GM23248 (cell line): ENCODE measurements around the gene TMEM45B. TPM values are rescaled to one million over a fixed set of nuclear protein-coding genes. Genes with fewer than 3 reads are reported as not detected.
"Not testable (repeated sequence)": the region's sequence is repeated elsewhere in the genome, so short reads cannot be mapped to it uniquely, and the experiment has no call there.

Source experiments
- DNase-seq: peaks from one replicate; pipeline ENCODE4 v3.0.0-alpha.2; 2015
- H2AFZ ChIP-seq: fragments of 200-600 bp; sonication (generic); 2 replicates; pipeline ENCODE4 v1.6.1; 2016; ENCODE audit warnings: antibody characterized with exemption
- H3F3A ChIP-seq: fragments of 200-600 bp; sonication (generic); 2 replicates; pipeline ENCODE4 v1.6.1; 2016; ENCODE audit warnings: mild to moderate bottlenecking, antibody characterized with exemption, mixed run types; ENCODE audit not compliant: insufficient read depth
- H3K27ac ChIP-seq: fragments of 200-600 bp; sonication (generic); 2 replicates; pipeline ENCODE4 v1.5.1; 2016; ENCODE audit warnings: mild to moderate bottlenecking
- H3K27me3 ChIP-seq: fragments of 200-600 bp; sonication (generic); replicated peaks from 2 replicates; pipeline ENCODE4 v1.6.1; 2016; ENCODE audit warnings: mild to moderate bottlenecking; ENCODE audit not compliant: insufficient read depth
- H3K36me3 ChIP-seq: fragments of 200-600 bp; sonication (generic); 2 replicates; pipeline ENCODE4 v1.6.1; 2016; ENCODE audit warnings: low read depth, mild to moderate bottlenecking
- H3K4me1 ChIP-seq: fragments of 200-600 bp; sonication (generic); 2 replicates; pipeline ENCODE4 v1.6.1; 2016; ENCODE audit warnings: mild to moderate bottlenecking; ENCODE audit not compliant: insufficient read depth
- H3K4me2 ChIP-seq: fragments of 200-600 bp; sonication (generic); one replicate; pipeline ENCODE4 v1.6.1; 2016; ENCODE audit warnings: mild to moderate bottlenecking; ENCODE audit not compliant: unreplicated experiment
- H3K4me3 ChIP-seq: fragments of 200-600 bp; sonication (generic); 2 replicates; pipeline ENCODE4 v1.5.1; 2016; ENCODE audit warnings: mild to moderate bottlenecking
- H3K79me2 ChIP-seq: fragments of 200-600 bp; sonication (generic); 2 replicates; pipeline ENCODE4 v1.6.1; 2016; ENCODE audit warnings: mild to moderate bottlenecking; ENCODE audit not compliant: insufficient read depth
- H3K9ac ChIP-seq: fragments of 200-600 bp; sonication (generic); 2 replicates; pipeline ENCODE4 v1.6.1; 2016; ENCODE audit warnings: mild to moderate bottlenecking
- H3K9me2 ChIP-seq: fragments of 200-600 bp; sonication (generic); 2 replicates; pipeline ENCODE4 v1.6.1; 2016; ENCODE audit warnings: mixed run types, mild to moderate bottlenecking, moderate library complexity; ENCODE audit not compliant: insufficient read depth
- H3K9me3 ChIP-seq: fragments of 200-600 bp; sonication (generic); one replicate; pipeline ENCODE4 v1.6.1; 2017; ENCODE audit warnings: low read depth
- H4K20me1 ChIP-seq: fragments of 200-600 bp; sonication (generic); 2 replicates; pipeline ENCODE4 v1.6.0; 2016; ENCODE audit not compliant: insufficient read depth
- EZH2 ChIP-seq: fragments of 200-600 bp; sonication (generic); IDR thresholded peaks from 2 replicates; pipeline ENCODE4 v1.6.1; 2018; ENCODE audit warnings: antibody characterized with exemption, mild to moderate bottlenecking; ENCODE audit not compliant: insufficient read depth, poor library complexity, severe bottlenecking
- EZH2phosphoT487 ChIP-seq: fragments of 200-600 bp; sonication (generic); IDR thresholded peaks from 2 replicates; pipeline ENCODE4 v1.6.1; 2018; ENCODE audit warnings: antibody characterized with exemption, moderate library complexity, mild to moderate bottlenecking, low read depth; ENCODE audit not compliant: insufficient read depth
- WGBS, 2 experiments: methylation state at CpG; one replicate each; pipeline ENCODE4 v1.1.6; 2015 to 2017; ENCODE audit warnings: low lambda C conversion rate in 2 of 2, low coverage in 1 of 2; ENCODE audit errors: missing lambda C conversion rate in 2 of 2; 5-methylcytosine and 5-hydroxymethylcytosine counted together
- in situ Hi-C: fragments of 300-500 bp; cut with MboI; formaldehyde crosslinking; loops from 2 replicates; pipeline ENCODE4 v1.15.0; 2020
- polyA plus RNA-seq: library from polyadenylated mRNA; unstranded; fragments of >200 nt; fragmentation: Nextera tagmentation; extraction: Ambion mirVana; gene quantifications from 2 replicates; pipeline ENCODE4 v1.2.1, GENCODE V29; 2016
- total RNA-seq: library from RNA; depleted of rRNA; stranded (reverse); fragments of >200 nt; shearing (Covaris generic); gene quantifications from 2 replicates; pipeline ENCODE4 v1.2.3, GENCODE V29; 2014

Gene TMEM45B
- total and polyA plus RNA-seq, 2 experiments from 2014 or later, result not detected

DNA sequence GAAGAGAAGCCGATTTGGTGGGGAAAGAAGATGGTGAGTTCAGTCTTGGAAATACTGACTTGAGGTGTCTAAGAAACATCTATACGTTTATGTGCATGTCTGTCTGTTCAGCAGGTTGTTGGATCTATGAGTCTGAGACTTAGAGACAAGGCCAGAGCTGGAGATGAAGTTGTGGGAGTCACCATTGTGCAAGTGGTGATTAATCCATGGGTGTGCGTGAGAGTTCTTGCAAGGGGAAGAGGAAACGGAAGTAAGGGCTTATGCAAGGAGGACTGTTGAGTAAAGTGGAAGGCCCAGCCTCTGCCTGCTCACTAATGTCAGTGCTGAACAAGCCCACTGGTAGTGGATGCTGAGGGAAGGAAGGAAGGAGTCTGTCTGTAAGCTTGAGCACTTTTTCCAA, 9.7 kb downstream of the TMEM45B start:
- no peak for TF ChIP-seq EZH2phosphoT487
- in situ Hi-C loops, result no loop called here
- 40 to 46% methylated on average over 4 of the region's 4 CpGs for WGBS, 2 experiments
- no peaks in the 10 kb centered on the region for H3K36me3 ChIP-seq
- H3K4me1 ChIP-seq, result no peaks in the 10 kb centered on the region
- no peak overlapping the region for H3K9ac ChIP-seq
- peaks cover 17% of the 10 kb centered on the region; the same call in 1 of the 2 replicates for H3F3A ChIP-seq
- no peaks in the 10 kb centered on the region for H3K9me2 ChIP-seq
- no peaks in the 10 kb centered on the region for H3K9me3 ChIP-seq
- H3K27ac ChIP-seq, result no peak overlapping the region
- peak; percentile 91 for DNase-seq
- no peaks in the 10 kb centered on the region for H3K27me3 ChIP-seq
- H3K4me2 ChIP-seq, result no peak overlapping the region
- no peaks in the 10 kb centered on the region for H4K20me1 ChIP-seq
- no peak overlapping the region for H3K4me3 ChIP-seq
- no peaks in the 10 kb centered on the region for H3K79me2 ChIP-seq
- H2AFZ ChIP-seq, result no peak overlapping the region

DNA sequence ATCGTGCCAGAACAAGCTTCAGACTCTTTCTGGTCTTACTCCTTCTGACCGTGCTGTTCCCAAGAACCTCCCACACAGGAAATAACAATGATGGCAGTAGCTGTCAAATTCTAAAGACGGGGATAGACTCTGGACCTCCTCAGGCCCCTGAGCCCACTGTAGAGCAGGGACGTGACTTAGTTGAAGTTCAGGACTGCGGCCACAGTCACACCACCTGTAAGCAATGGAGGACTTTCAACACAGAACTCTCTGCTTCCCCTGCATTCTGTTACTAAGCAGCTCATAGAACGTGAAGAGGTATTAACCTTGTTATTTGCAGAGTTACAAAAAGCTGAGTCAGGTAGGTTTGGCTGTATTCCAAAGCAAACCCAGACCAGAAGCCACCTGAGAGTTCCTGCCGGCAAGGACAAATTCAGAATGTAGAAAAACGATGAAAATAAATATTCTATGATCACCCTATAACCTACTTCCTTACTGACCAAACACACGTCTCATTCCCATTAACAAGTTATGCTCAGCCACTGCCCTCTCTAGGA, 12.7 kb downstream of the TMEM45B start:
- H3K36me3 ChIP-seq, result no peaks in the 10 kb centered on the region
- 43 to 45% methylated on average over 9 of the region's 9 CpGs for WGBS, 2 experiments
- no peak overlapping the region for H3K4me3 ChIP-seq
- H3K4me1 ChIP-seq, result no peaks in the 10 kb centered on the region
- TF ChIP-seq EZH2, result no peak
- TF ChIP-seq EZH2phosphoT487, result no peak
- no peak for DNase-seq
- H4K20me1 ChIP-seq, result no peaks in the 10 kb centered on the region
- no peaks in the 10 kb centered on the region for H3K9me2 ChIP-seq
- no peak overlapping the region for H2AFZ ChIP-seq
- peaks cover 17% of the 10 kb centered on the region; the same call in 1 of the 2 replicates for H3F3A ChIP-seq
- H3K27me3 ChIP-seq, result no peaks in the 10 kb centered on the region
- H3K27ac ChIP-seq, result no peak overlapping the region
- H3K9me3 ChIP-seq, result no peaks in the 10 kb centered on the region
- in situ Hi-C loops, result no loop called here
- no peaks in the 10 kb centered on the region for H3K79me2 ChIP-seq
- H3K9ac ChIP-seq, result no peak overlapping the region
- no peak overlapping the region for H3K4me2 ChIP-seq

DNA sequence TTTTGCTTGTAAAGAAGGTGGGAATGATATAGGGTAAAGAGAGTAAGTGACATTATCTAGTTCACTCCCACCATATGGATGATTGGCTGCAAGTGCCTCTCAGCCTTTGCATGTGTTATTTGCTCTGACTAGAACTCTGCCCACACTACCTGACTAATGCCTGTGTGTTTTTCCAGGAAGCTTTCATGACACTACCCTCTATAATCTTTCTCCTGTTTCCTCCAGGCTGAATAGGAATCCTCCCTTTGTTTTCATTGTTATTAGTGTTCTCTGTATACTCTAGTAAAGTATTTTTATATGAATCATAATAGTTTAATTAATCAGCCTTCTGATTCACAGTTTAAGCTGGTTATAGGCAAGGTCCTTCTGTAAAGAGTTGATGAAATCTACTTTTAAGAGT, 13.8 kb downstream of the TMEM45B start:
- H2AFZ ChIP-seq, H3K4me3 ChIP-seq, H3K4me1 ChIP-seq, H3K27ac ChIP-seq, H3K4me2 ChIP-seq, in situ Hi-C loops, H3K79me2 ChIP-seq, H3K36me3 ChIP-seq, H3K9me2 ChIP-seq, H3K9me3 ChIP-seq, H3K27me3 ChIP-seq, H4K20me1 ChIP-seq, H3K9ac ChIP-seq: not testable (repeated sequence)
- peaks cover 17% of the 10 kb centered on the region; the same call in 1 of the 2 replicates for H3F3A ChIP-seq
- DNase-seq, result peak; percentile 23

DNA sequence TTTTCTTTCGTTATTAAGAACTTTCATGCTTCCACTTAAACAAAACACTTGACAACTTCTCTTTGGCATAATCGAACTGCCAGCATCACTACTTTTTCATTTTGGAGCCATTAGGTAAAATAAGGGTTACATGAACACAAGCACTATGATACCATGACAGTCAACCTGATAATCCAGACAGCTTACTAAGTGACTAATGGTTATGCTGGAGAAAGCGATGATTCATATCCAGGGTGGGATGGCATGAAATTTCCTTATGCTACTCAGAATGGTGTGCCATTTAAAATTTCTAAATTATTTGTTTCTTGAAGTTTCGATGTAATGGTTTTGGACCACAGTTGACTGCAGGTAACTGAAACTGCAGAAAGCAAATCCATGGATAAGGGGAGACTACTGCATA, 15.6 kb downstream of the TMEM45B start:
- in situ Hi-C loops, result loop anchor here (10.0 kb wide), 1 partner anchor 56 kb away; no protein-coding TSS in a partner anchor

DNA sequence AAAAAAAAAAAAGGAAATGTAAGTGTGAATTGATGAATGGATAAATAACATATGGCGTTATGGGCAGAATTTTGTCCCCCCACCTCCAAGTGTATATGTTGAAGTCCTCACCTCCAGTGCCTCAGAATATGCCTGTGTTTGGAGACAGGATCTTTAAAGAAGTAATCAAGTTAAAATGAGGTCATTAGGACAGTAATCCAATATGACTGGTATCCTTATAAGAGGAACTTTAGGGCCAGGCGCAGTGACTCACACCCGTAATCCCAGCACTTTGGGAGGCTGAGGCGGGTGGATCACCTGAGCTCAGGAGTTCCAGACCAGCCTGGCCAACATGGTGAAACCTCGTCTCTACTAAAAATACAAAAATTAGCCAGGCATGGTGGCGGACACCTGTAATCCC, 17.6 kb downstream of the TMEM45B start:
- H3K9me3 ChIP-seq, H3K4me1 ChIP-seq: not testable (repeated sequence)

More for the DNA sequence above, 15.6 kb downstream of the TMEM45B start:
- not testable (repeated sequence) for H3K4me1 ChIP-seq, H3K9me3 ChIP-seq, H3K79me2 ChIP-seq, H2AFZ ChIP-seq, H3K9me2 ChIP-seq, H3K27me3 ChIP-seq, H3K9ac ChIP-seq, H3K27ac ChIP-seq, H3K4me2 ChIP-seq, H4K20me1 ChIP-seq, H3K4me3 ChIP-seq, H3K36me3 ChIP-seq
- DNase-seq, result peak; percentile 43
- peaks cover 13% of the 10 kb centered on the region; the same call in 1 of the 2 replicates for H3F3A ChIP-seq
- 77 to 79% methylated on average over 4 of the region's 4 CpGs for WGBS, 2 experiments

DNA sequence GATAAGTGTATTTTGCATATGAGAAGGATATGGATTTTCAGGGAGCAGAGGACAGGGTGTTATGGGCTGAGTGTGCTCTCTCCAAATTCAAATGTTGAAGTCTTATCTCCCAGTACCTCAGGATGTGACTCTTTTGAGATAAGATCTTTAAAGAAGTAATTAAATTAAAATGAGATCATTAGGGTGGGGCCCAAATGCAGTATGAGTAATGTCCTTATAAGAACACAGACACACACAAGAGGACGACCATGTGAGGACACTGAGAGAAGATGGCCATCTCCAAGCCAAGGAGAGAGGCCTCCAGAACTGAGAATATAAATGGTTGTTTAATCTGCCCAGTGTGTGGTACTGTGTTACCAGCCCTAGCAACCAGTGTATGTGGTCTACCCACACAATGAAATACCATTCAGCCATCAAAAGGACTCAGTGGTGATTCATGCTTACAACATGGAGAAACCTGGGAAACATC, 20.8 kb downstream of the TMEM45B start:
- H3K9ac ChIP-seq, H3F3A ChIP-seq, H3K4me1 ChIP-seq, H3K79me2 ChIP-seq, H3K4me3 ChIP-seq, H3K9me3 ChIP-seq, H4K20me1 ChIP-seq, H3K4me2 ChIP-seq, H3K9me2 ChIP-seq, H3K27ac ChIP-seq, H3K36me3 ChIP-seq, H2AFZ ChIP-seq: not testable (repeated sequence)
- peaks cover 29% of the 10 kb centered on the region for H3K27me3 ChIP-seq
- in situ Hi-C loops, result loop anchor here (10.0 kb wide), 1 partner anchor 62 kb away; no protein-coding TSS in a partner anchor
- 29 to 58% methylated on average over 1 of the region's 1 CpG for WGBS, 2 experiments
- DNase-seq, result peak; percentile 74

More for the DNA sequence above, 17.6 kb downstream of the TMEM45B start:
- not testable (repeated sequence) for DNase-seq, H3K79me2 ChIP-seq, H3K4me2 ChIP-seq, H2AFZ ChIP-seq, H3K27me3 ChIP-seq, H4K20me1 ChIP-seq, H3K4me3 ChIP-seq, H3K27ac ChIP-seq, H3K36me3 ChIP-seq, H3K9ac ChIP-seq, H3K9me2 ChIP-seq
- peaks cover 13% of the 10 kb centered on the region; the same call in 1 of the 2 replicates for H3F3A ChIP-seq
- WGBS, 2 experiments, result 87 to 89% methylated on average over 6 of the region's 6 CpGs
- in situ Hi-C loops, result loop anchor here (10.0 kb wide), 1 partner anchor 58 kb away; no protein-coding TSS in a partner anchor
